ENCODE measurements around the gene MSH4.

MSH4 gene

DNA sequence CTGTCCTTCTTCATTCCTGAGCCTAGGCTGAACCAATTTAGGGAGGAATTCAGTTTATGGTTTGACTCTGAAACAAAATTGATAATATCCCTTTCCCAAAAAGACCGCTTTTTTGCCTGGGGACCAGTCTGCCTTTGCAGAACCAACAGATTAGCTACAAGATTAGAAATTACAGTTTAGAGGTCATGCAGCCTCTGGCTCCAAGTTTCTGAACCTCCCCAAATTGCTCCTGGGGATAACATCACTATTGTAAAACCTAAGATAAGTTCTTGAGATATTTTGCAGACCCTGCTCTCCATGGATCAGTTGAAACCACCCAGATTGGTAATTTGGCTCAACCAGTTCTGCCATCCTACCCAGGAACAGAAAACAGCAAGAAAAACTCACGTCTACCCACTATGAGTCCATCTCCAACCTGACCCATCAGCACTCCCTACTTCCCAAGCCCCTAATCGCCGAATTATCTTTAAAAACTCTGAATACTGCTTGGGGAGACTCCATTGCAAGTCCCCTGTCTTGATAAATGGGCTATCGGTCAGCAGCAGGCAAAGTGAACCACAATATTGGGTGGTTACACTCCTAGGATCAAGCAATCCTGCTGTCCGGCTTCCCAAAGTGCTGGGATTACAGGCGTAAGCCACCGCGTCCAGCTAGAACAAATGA lies 11.2 kb upstream of the MSH4 start:
- peak; percentile 48 for FAIRE-seq

DNA sequence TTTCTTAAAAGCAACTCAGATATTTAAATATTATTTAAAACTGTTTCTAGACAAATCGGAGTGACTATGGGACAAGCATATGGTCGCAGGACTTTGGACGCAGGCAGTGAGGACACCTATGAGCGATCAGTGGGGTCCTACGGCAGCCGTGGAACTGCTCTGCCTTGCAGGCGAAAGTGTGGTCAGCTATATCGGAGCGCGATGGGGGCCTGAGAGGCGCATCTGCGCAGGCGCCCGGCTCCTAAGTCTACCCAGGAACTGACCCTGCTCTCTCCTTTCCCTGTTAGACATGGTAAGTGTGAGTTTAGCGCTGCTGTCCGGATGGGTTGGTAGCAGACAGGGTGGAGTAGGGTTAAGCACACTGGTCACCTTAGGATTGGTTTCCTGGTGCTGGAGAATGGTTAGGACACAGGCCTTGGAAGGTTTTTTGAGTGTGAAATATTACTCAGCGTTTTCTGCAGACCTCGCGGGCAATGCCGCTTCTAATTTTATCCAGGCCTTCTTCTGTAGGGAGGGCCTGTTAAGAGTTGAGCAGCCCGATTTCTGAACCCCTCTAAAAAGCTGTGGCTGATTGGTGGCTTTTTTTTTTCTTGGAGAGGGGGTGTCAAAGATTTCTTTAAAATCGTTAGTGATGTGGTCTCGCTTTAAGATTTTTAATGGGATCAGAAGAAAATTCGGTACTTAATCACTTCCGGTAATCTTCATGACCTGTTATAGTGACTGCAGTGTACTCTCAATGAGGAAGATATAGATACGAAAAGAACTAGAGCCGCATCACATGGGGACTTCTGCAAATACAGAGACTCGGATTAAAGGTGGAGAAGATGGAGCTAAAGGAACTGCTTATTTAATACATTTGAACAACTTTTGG lies 10.5 kb upstream of the MSH4 start, which contains the start of gene RABGGTB:
TSS of gene RABGGTB (plus strand) at position 274 of the 871 bp plus-strand sequence. CDS start at position 290, 16 bp downstream.
- peak; percentile 100 for TF ChIP-seq POLR2AphosphoS5 (IDR thresholded peaks at IDR 0.05; ENCODE audit: low read depth, low read length)
- TF ChIP-seq TAF1 (IDR thresholded peaks at IDR 0.05; ENCODE audit: low read depth, low read length) = peak; percentile 97
- TF ChIP-seq POU2F2 (IDR thresholded peaks at IDR 0.05; ENCODE audit: low read depth, low read length) = peak; percentile 91
- TF ChIP-seq POLR2A (IDR thresholded peaks at IDR 0.05; ENCODE audit: low read depth, low read length) = peak; percentile 100
- TF ChIP-seq SPI1 (IDR thresholded peaks at IDR 0.05; ENCODE audit: low read depth, low read length) = peak; percentile 10; the same call in 1 of the 2 replicates
- peak; percentile 27 for TF ChIP-seq PAX5 (IDR thresholded peaks at IDR 0.05; ENCODE audit: insufficient read depth, low read length, severe bottlenecking)
- FAIRE-seq = peak; percentile 95
- peak; percentile 42 for DNase-seq (ENCODE audit: insufficient read length, low spot score)

More for the DNA sequence above, 11.2 kb upstream of the MSH4 start:
- DNase-seq (ENCODE audit: insufficient read length, low spot score) = no peak
- TF ChIP-seq TAF1 (IDR thresholded peaks at IDR 0.05; ENCODE audit: low read depth, low read length) (no peak), PAX5 (IDR thresholded peaks at IDR 0.05; ENCODE audit: insufficient read depth, low read length, severe bottlenecking) (no peak), SPI1 (IDR thresholded peaks at IDR 0.05; ENCODE audit: low read depth, low read length) (no peak), POU2F2 (IDR thresholded peaks at IDR 0.05; ENCODE audit: low read depth, low read length) (no peak), POLR2AphosphoS5 (IDR thresholded peaks at IDR 0.05; ENCODE audit: low read depth, low read length) (no peak), POLR2A (IDR thresholded peaks at IDR 0.05; ENCODE audit: low read depth, low read length) (no peak)

DNA sequence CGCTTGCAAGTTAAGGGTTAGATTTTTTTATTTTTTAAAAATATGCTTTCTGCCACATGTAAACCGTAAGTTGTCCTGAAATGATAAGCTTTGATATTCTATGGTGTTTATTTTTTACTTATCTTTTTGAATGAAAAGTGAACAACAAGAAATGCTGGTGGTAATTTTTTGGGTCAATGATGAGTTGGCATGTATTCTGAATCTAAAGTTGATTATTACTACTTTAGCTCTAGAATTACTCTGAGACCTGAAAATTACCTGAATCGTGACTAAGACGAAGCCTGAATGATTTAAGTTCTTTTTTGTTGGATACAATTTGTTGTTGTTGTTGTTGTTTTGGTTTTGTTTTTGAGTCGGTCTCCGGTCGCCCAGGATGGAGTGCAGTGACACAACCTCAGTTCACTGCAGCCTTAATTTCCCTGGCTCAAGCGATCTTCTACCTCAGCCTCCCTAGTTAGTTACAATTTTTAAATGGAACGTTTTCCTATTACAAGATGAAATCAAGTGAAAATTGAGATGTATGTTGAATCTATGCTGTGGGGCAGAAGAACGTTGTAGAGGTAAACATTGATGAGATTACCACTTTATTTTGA lies 9.7 kb upstream of the MSH4 start:
- FAIRE-seq = no peak
- DNase-seq (ENCODE audit: insufficient read length, low spot score) = no peak
- TF ChIP-seq POU2F2 (IDR thresholded peaks at IDR 0.05; ENCODE audit: low read depth, low read length) = no peak
- TF ChIP-seq POLR2AphosphoS5 (IDR thresholded peaks at IDR 0.05; ENCODE audit: low read depth, low read length) = no peak; the same call in 1 of the 2 replicates
- no peak for TF ChIP-seq POLR2A (IDR thresholded peaks at IDR 0.05; ENCODE audit: low read depth, low read length)
- no peak for TF ChIP-seq SPI1 (IDR thresholded peaks at IDR 0.05; ENCODE audit: low read depth, low read length)
- no peak for TF ChIP-seq PAX5 (IDR thresholded peaks at IDR 0.05; ENCODE audit: insufficient read depth, low read length, severe bottlenecking)
- no peak for TF ChIP-seq TAF1 (IDR thresholded peaks at IDR 0.05; ENCODE audit: low read depth, low read length)

DNA sequence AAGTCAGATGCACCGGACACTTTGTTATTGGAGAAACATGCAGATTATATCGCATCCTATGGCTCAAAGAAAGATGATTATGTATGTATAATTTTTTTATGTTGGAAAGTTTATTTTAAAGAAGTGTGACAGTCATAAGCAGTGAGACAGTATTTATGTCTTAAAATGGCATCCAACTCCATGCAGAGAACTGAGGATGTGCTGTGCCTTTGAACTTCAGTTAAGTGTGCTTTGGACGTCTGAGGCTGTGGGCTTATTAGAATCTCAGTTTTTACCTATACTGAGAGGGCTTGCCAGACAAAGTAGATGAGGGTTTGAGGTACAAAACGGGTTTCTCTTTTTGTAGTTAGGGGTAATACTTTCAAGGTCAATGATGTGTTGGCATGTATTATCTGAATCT lies 9.2 kb upstream of the MSH4 start:
- FAIRE-seq (no peak), DNase-seq (ENCODE audit: insufficient read length, low spot score) (no peak)
- TF ChIP-seq TAF1 (IDR thresholded peaks at IDR 0.05; ENCODE audit: low read depth, low read length) = no peak
- TF ChIP-seq POLR2AphosphoS5 (IDR thresholded peaks at IDR 0.05; ENCODE audit: low read depth, low read length) = no peak
- no peak for TF ChIP-seq POLR2A (IDR thresholded peaks at IDR 0.05; ENCODE audit: low read depth, low read length)
- no peak for TF ChIP-seq SPI1 (IDR thresholded peaks at IDR 0.05; ENCODE audit: low read depth, low read length)
- TF ChIP-seq PAX5 (IDR thresholded peaks at IDR 0.05; ENCODE audit: insufficient read depth, low read length, severe bottlenecking) = no peak

DNA sequence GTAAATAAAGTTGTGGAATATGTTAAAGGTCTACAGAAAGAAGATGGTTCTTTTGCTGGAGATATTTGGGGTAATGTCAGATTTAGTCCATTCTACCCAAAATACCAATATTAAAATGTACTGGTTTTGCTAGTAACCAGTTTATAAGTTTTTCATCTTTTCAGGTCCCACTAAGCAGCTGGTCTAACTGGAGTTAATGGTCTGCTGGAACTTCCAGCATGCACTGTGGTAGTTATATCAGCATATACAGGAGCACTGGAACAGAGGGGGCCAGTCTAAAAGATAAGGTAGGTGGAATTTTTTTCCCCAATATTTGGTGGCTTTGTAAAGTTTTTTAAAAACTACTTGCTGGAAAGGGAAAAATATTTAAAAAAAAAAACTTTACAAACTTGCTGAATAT lies 6.7 kb upstream of the MSH4 start:
- DNase-seq (ENCODE audit: insufficient read length, low spot score) (no peak), FAIRE-seq (no peak)
- TF ChIP-seq TAF1 (IDR thresholded peaks at IDR 0.05; ENCODE audit: low read depth, low read length) (no peak), SPI1 (IDR thresholded peaks at IDR 0.05; ENCODE audit: low read depth, low read length) (no peak), PAX5 (IDR thresholded peaks at IDR 0.05; ENCODE audit: insufficient read depth, low read length, severe bottlenecking) (no peak), POU2F2 (IDR thresholded peaks at IDR 0.05; ENCODE audit: low read depth, low read length) (no peak), POLR2A (IDR thresholded peaks at IDR 0.05; ENCODE audit: low read depth, low read length) (no peak), POLR2AphosphoS5 (IDR thresholded peaks at IDR 0.05; ENCODE audit: low read depth, low read length) (no peak)

DNA sequence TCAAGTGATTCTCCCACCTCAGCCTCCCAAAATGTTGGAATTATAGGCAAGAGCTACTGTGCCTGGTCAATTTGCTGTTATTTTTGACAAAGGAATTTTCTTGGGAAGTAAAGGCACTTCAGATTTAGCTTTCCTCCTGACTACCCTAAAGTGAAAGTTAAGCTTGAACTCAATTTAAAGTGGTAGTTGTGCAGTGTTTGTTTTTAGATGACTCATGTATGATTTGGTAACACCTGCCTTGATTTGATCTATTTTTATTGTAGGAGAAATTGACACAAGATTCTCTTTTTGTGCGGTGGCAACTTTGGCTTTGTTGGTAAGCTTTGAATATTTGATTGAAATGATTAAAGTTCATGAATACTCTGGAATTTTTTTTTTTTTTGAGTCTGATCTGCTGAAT lies 5.7 kb upstream of the MSH4 start:
- no peak for DNase-seq (ENCODE audit: insufficient read length, low spot score)
- FAIRE-seq = no peak
- no peak for TF ChIP-seq POLR2A (IDR thresholded peaks at IDR 0.05; ENCODE audit: low read depth, low read length)
- TF ChIP-seq POU2F2 (IDR thresholded peaks at IDR 0.05; ENCODE audit: low read depth, low read length) = no peak
- no peak for TF ChIP-seq PAX5 (IDR thresholded peaks at IDR 0.05; ENCODE audit: insufficient read depth, low read length, severe bottlenecking)
- no peak for TF ChIP-seq SPI1 (IDR thresholded peaks at IDR 0.05; ENCODE audit: low read depth, low read length)
- TF ChIP-seq TAF1 (IDR thresholded peaks at IDR 0.05; ENCODE audit: low read depth, low read length) = no peak
- TF ChIP-seq POLR2AphosphoS5 (IDR thresholded peaks at IDR 0.05; ENCODE audit: low read depth, low read length) = no peak

DNA sequence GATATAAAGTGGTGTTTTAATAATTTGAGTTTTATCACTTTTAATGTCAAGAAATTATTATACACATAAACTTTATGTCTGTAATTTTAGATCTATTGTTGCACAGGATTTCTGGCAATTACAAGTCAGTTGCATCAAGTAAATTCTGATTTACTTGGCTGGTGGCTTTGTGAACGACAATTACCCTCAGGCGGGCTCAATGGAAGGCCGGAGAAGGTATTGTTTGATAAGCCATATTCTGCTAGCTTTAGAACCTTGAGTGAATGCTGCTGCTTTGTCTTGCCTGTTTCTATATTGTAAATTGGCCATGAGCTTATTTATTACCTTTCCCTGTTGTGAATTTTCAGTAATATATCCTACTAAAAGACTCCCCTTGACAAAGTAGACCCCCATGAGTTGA lies 4.6 kb upstream of the MSH4 start:
- FAIRE-seq = no peak
- TF ChIP-seq TAF1 (IDR thresholded peaks at IDR 0.05; ENCODE audit: low read depth, low read length) (no peak), POU2F2 (IDR thresholded peaks at IDR 0.05; ENCODE audit: low read depth, low read length) (no peak), POLR2AphosphoS5 (IDR thresholded peaks at IDR 0.05; ENCODE audit: low read depth, low read length) (no peak), SPI1 (IDR thresholded peaks at IDR 0.05; ENCODE audit: low read depth, low read length) (no peak), PAX5 (IDR thresholded peaks at IDR 0.05; ENCODE audit: insufficient read depth, low read length, severe bottlenecking) (no peak), POLR2A (IDR thresholded peaks at IDR 0.05; ENCODE audit: low read depth, low read length) (no peak)
- no peak for DNase-seq (ENCODE audit: insufficient read length, low spot score)

DNA sequence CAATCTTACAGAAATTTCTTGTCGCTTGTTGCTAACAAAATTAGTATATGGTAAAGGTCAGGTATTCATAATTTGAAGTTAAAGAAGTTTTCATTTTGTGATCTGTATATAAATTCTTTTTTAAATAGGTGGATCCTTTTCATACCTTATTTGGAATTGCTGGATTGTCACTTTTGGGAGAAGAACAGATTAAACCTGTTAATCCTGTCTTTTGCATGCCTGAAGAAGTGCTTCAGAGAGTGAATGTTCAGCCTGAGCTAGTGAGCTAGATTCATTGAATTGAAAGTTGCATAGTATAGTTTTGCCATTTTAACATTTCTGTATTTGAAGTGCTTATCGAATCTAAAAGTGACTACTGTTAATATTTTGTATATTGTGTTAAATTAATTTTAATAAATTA lies 2.3 kb upstream of the MSH4 start:
- DNase-seq (ENCODE audit: insufficient read length, low spot score) (no peak), FAIRE-seq (no peak)
- TF ChIP-seq TAF1 (IDR thresholded peaks at IDR 0.05; ENCODE audit: low read depth, low read length) (no peak), POU2F2 (IDR thresholded peaks at IDR 0.05; ENCODE audit: low read depth, low read length) (no peak), SPI1 (IDR thresholded peaks at IDR 0.05; ENCODE audit: low read depth, low read length) (no peak), PAX5 (IDR thresholded peaks at IDR 0.05; ENCODE audit: insufficient read depth, low read length, severe bottlenecking) (no peak), POLR2AphosphoS5 (IDR thresholded peaks at IDR 0.05; ENCODE audit: low read depth, low read length) (no peak), POLR2A (IDR thresholded peaks at IDR 0.05; ENCODE audit: low read depth, low read length) (no peak)
